Keratinocyte (primary cell): Measurements from ENCODE around the gene HS6ST3. TPM values are rescaled to one million over a fixed set of nuclear protein-coding genes. Genes with fewer than 3 reads are reported as not detected.
"Not testable (repeated sequence)": the region's sequence is repeated elsewhere in the genome, so short reads cannot be mapped to it uniquely, and the experiment has no call there.

Source experiments
- DNase-seq: peaks from one replicate; pipeline ENCODE4 v3.0.0-alpha.2; 2011; ENCODE audit warnings: low read depth, missing footprints, low spot score
- FAIRE-seq: peaks from 2 replicates; lab custom pipeline; 2011; peaks lifted over from hg19 to GRCh38; lab: Jason Lieb, UNC
- H2AFZ ChIP-seq: 2 replicates; pipeline ENCODE4 v1.6.0; 2012; ENCODE audit warnings: low read length, control low read depth, inconsistent platforms; ENCODE audit not compliant: control insufficient read depth
- H3K27ac ChIP-seq: 2 replicates; pipeline ENCODE4 v1.5.1; 2011; ENCODE audit warnings: low read length; ENCODE audit not compliant: control insufficient read depth, insufficient read depth
- H3K27me3 ChIP-seq: 3 replicates; pipeline ENCODE4 v1.6.0; 2011; ENCODE audit warnings: low read length; ENCODE audit not compliant: control insufficient read depth, insufficient read depth; ENCODE audit errors: extremely low read depth
- H3K36me3 ChIP-seq, 2 experiments: 2 replicates in 1 of 2; 3 replicates in 1 of 2; pipeline ENCODE4 v1.5.1; 2011; ENCODE audit warnings: low read length in 2 of 2, mild to moderate bottlenecking in 1 of 2; ENCODE audit not compliant: control insufficient read depth in 2 of 2, insufficient read depth in 2 of 2; ENCODE audit errors: extremely low read depth in 1 of 2
- H3K4me1 ChIP-seq: 3 replicates; pipeline ENCODE4 v1.5.1; 2011; ENCODE audit warnings: low read length; ENCODE audit not compliant: control insufficient read depth, insufficient read depth; ENCODE audit errors: extremely low read depth
- H3K4me2 ChIP-seq: 3 replicates; pipeline ENCODE4 v1.6.0; 2011; ENCODE audit warnings: low read depth, low read length; ENCODE audit not compliant: control insufficient read depth, insufficient read depth; ENCODE audit errors: extremely low read depth
- H3K4me3 ChIP-seq, 3 experiments: fragments of 200-600 bp in 1 of 3; sonication (generic) in 1 of 3; 2 replicates in 2 of 3; 3 replicates in 1 of 3; pipeline ENCODE4 v1.5.1; 2011 to 2016; ENCODE audit warnings: low read length in 3 of 3, mild to moderate bottlenecking in 3 of 3, control low read depth in 2 of 3, inconsistent platforms in 1 of 3, low read depth in 1 of 3, mixed read lengths in 1 of 3, mixed run types in 1 of 3, moderate library complexity in 1 of 3; ENCODE audit not compliant: control insufficient read depth in 2 of 3, insufficient read depth in 2 of 3; ENCODE audit errors: extremely low read depth in 1 of 3
- H3K79me2 ChIP-seq: 2 replicates; pipeline ENCODE4 v1.6.0; 2012; ENCODE audit warnings: low read length; ENCODE audit not compliant: control insufficient read depth, insufficient read depth
- H3K9ac ChIP-seq: 3 replicates; pipeline ENCODE4 v1.6.0; 2011; ENCODE audit warnings: low read length; ENCODE audit not compliant: control insufficient read depth, insufficient read depth; ENCODE audit errors: extremely low read depth
- H3K9me1 ChIP-seq: 3 replicates; pipeline ENCODE4 v1.6.0; 2011; ENCODE audit warnings: low read length; ENCODE audit not compliant: control insufficient read depth, insufficient read depth; ENCODE audit errors: extremely low read depth
- H3K9me3 ChIP-seq: 2 replicates; pipeline ENCODE4 v1.5.1; 2012; ENCODE audit warnings: low read depth, low read length; ENCODE audit not compliant: control insufficient read depth
- H4K20me1 ChIP-seq: 3 replicates; pipeline ENCODE4 v1.6.0; 2011; ENCODE audit warnings: low read length; ENCODE audit not compliant: control insufficient read depth, insufficient read depth; ENCODE audit errors: extremely low read depth
- EZH2 ChIP-seq: IDR thresholded peaks from one replicate; pipeline ENCODE4 v1.6.1; 2012; ENCODE audit warnings: inconsistent platforms, mild to moderate bottlenecking, low read length, moderate library complexity
- dilution Hi-C: fragments of 300-500 bp; cut with MboI; formaldehyde crosslinking; loops from one replicate; pipeline ENCODE4 v1.7.0; 2020; ENCODE audit warnings: low sequenced_read_pairs; ENCODE audit not compliant: extremely low pct_ligation_motif_present
- polyA plus RNA-seq, 5 experiments: library from polyadenylated mRNA; depleted of rRNA in 3 of 5; stranded (reverse) in 3 of 5; stranded (forward) in 1 of 5; unstranded in 1 of 5; fragments of >200 nt; gene quantifications; 1 replicate in 1 of 5; 2 replicates in 3 of 5; 3 replicates in 1 of 5; pipeline versions ENCODE4 v1.2.1 to v1.2.3, GENCODE V29; 2011 to 2012; ENCODE audit warnings: missing spikeins in 2 of 5, low read depth in 1 of 5, low replicate concordance in 1 of 5
- TF ChIP-seq, protein P1 (sequence below), 3 experiments: IDR thresholded peaks in 1 of 3; conservative IDR thresholded peaks in 1 of 3; optimal IDR thresholded peaks in 1 of 3; 2 replicates in 2 of 3; 3 replicates in 1 of 3; pipeline versions ENCODE3 to v1.5.1; 2011; ENCODE audit warnings: low read length in 3 of 3, mild to moderate bottlenecking in 3 of 3, moderate library complexity in 2 of 3, control low read depth in 1 of 3, inconsistent platforms in 1 of 3; ENCODE audit not compliant: insufficient read depth in 2 of 3; ENCODE audit errors: extremely low read depth in 1 of 3

Gene HS6ST3
- polyA plus RNA-seq, 1 donor (not counting 4 experiments of a cell fraction or from before 2014, with no cell fraction given) = 0.03 TPM

DNA sequence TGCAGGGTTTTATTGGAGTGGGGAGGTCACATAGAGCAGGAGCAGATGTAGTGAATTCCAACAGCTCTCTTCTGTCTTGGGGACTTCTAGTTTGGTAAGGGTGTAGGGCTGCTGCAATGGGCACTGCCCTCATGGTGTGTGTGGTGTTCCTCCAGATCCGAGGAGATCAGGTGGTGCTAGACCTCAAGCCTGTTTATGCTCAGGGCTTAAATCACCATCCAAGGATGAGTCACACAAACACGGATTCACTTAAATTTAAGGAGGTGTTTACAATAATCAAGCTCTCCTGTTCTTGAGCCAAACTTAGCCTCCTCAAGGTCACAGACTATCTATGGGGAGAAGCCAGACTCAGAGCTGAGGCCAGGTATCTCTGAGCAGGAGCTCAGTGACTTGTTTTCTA, 23.0 kb downstream of the HS6ST3 start:
- Histone ChIP-seq H3K27me3 (no peaks in the 10 kb centered on the region), H3K9ac (no peak overlapping the region), H3K36me3 (no peaks in the 10 kb centered on the region), H3K4me2 (no peak overlapping the region), H3K27ac (no peak overlapping the region), H2AFZ (no peak overlapping the region), H3K4me3 (no peak overlapping the region), H3K9me3 (no peaks in the 10 kb centered on the region), H3K79me2 (no peaks in the 10 kb centered on the region), H3K9me1 (no peaks in the 10 kb centered on the region), H3K4me1 (no peaks in the 10 kb centered on the region), H4K20me1 (no peaks in the 10 kb centered on the region)
- dilution Hi-C loops = no loop called here
- FAIRE-seq (no peak), DNase-seq (no peak)
- TF ChIP-seq, protein P1, sequence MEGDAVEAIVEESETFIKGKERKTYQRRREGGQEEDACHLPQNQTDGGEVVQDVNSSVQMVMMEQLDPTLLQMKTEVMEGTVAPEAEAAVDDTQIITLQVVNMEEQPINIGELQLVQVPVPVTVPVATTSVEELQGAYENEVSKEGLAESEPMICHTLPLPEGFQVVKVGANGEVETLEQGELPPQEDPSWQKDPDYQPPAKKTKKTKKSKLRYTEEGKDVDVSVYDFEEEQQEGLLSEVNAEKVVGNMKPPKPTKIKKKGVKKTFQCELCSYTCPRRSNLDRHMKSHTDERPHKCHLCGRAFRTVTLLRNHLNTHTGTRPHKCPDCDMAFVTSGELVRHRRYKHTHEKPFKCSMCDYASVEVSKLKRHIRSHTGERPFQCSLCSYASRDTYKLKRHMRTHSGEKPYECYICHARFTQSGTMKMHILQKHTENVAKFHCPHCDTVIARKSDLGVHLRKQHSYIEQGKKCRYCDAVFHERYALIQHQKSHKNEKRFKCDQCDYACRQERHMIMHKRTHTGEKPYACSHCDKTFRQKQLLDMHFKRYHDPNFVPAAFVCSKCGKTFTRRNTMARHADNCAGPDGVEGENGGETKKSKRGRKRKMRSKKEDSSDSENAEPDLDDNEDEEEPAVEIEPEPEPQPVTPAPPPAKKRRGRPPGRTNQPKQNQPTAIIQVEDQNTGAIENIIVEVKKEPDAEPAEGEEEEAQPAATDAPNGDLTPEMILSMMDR (optimal IDR thresholded peaks at IDR 0.05 in 1 of 3, IDR thresholded peaks at IDR 0.05 in 1 of 3, conservative IDR thresholded peaks at IDR 0.05 in 1 of 3; ENCODE audit: extremely low read depth in 1 of 3, insufficient read depth in 2 of 3, low read length in 3 of 3) = no peak
- no peak for TF ChIP-seq EZH2

DNA sequence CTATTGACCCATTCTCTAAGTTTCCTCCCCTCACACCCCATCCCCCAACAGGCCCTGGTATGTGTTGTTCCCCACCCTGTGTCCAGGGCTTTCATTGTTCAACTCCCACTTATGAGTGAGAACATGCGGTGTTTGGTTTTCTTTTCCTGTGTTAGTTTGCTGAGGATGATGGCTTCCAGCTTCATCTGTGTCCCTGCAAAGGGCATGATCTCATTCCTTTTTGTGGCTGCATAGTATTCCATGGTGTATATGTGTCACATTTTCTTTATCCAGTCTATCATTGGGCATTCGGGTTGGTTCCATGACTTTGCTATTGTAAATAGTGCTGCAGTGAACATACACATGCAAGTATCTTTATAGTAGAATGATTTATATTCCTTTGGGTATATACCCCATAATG, 25.5 kb downstream of the HS6ST3 start:
- H3K9ac ChIP-seq, H3K27me3 ChIP-seq, H3K4me1 ChIP-seq, H3K27ac ChIP-seq, H3K79me2 ChIP-seq, H3K36me3 ChIP-seq, H3K9me3 ChIP-seq, H3K4me2 ChIP-seq, H3K9me1 ChIP-seq, FAIRE-seq, DNase-seq, H2AFZ ChIP-seq, H4K20me1 ChIP-seq, dilution Hi-C loops, H3K4me3 ChIP-seq: not testable (repeated sequence)

DNA sequence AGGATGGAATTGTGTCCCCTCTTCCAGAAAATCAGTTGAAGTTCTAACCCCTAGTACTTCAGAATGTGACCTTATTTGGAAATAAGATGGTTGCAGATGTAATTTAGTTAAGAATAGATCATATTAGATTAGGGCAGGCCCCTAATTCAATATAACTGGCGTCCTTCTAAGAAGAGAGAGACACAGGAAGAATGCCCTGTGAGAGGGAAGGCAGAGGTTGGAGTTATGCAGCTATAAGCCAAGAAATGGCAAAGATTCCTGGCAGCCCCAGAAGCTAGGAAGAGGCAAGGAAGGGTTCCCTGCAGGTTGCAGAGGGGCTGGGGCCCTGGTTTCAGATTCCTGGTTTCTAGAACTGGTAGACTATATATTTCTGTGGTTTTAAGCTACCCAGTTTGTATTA, 30.0 kb downstream of the HS6ST3 start:
- no peaks in the 10 kb centered on the region for H3K79me2 ChIP-seq
- no peak overlapping the region for H2AFZ ChIP-seq
- no peaks in the 10 kb centered on the region for H3K27me3 ChIP-seq
- FAIRE-seq (no peak), DNase-seq (no peak)
- H3K9me1 ChIP-seq = no peaks in the 10 kb centered on the region
- no peaks in the 10 kb centered on the region for H3K4me1 ChIP-seq
- dilution Hi-C loops = no loop called here
- no peak overlapping the region for H3K4me2 ChIP-seq
- no peak overlapping the region for H3K4me3 ChIP-seq
- no peaks in the 10 kb centered on the region for H3K9me3 ChIP-seq
- TF ChIP-seq, protein P1 (optimal IDR thresholded peaks at IDR 0.05 in 1 of 3, IDR thresholded peaks at IDR 0.05 in 1 of 3, conservative IDR thresholded peaks at IDR 0.05 in 1 of 3; ENCODE audit: extremely low read depth in 1 of 3, insufficient read depth in 2 of 3, low read length in 3 of 3) = no peak
- TF ChIP-seq EZH2 = no peak
- no peaks in the 10 kb centered on the region for H4K20me1 ChIP-seq
- no peak overlapping the region for H3K9ac ChIP-seq
- H3K36me3 ChIP-seq = no peaks in the 10 kb centered on the region
- no peak overlapping the region for H3K27ac ChIP-seq
